SU-DHL-6 (cell line): ENCODE results near the gene PMFBP1.

Source experiments
- H2AFZ ChIP-seq: fragments of 200-600 bp; sonication (generic); 2 replicates; pipeline ENCODE4 v1.6.1; 2014; ENCODE audit warnings: low read depth, mild to moderate bottlenecking, moderate library complexity, mixed read lengths, antibody characterized with exemption, low read length; ENCODE audit not compliant: severe bottlenecking
- H3F3A ChIP-seq: fragments of 200-600 bp; shearing (Covaris generic); 2 replicates; pipeline ENCODE4 v1.6.0; 2016; ENCODE audit warnings: antibody characterized with exemption, mild to moderate bottlenecking; ENCODE audit not compliant: insufficient read depth
- H3K27ac ChIP-seq: fragments of 200-600 bp; sonication (generic); 2 replicates; pipeline ENCODE4 v1.5.1; 2016; ENCODE audit warnings: low read depth, mild to moderate bottlenecking, low read length, moderate library complexity, mixed read lengths
- H3K27me3 ChIP-seq: fragments of 200-600 bp; sonication (generic), shearing (Covaris generic); 2 replicates; pipeline ENCODE4 v1.6.0; 2014; ENCODE audit warnings: mild to moderate bottlenecking, low read length
- H3K36me3 ChIP-seq: fragments of 200-600 bp; sonication (generic); 2 replicates; pipeline ENCODE4 v1.6.1; 2014; ENCODE audit warnings: mild to moderate bottlenecking, low read length, mixed read lengths
- H3K4me2 ChIP-seq: fragments of 300-600, 200-600 bp; shearing (Covaris generic), sonication (generic); 2 replicates; pipeline ENCODE4 v1.6.0; 2014; ENCODE audit warnings: low read length, low read depth, mild to moderate bottlenecking; ENCODE audit not compliant: poor library complexity, severe bottlenecking
- H3K4me3 ChIP-seq: fragments of 200-600 bp; sonication (generic); 2 replicates; pipeline ENCODE4 v1.5.1; 2014; ENCODE audit warnings: antibody characterized with exemption, low read length, mild to moderate bottlenecking, mixed read lengths; ENCODE audit not compliant: insufficient read depth, poor library complexity, severe bottlenecking
- H3K79me2 ChIP-seq: fragments of 200-600 bp; sonication (generic); 2 replicates; pipeline ENCODE4 v1.6.1; 2014; ENCODE audit warnings: mild to moderate bottlenecking, low read length, moderate library complexity; ENCODE audit not compliant: insufficient read depth
- H3K9ac ChIP-seq: fragments of 200-600 bp; sonication (generic); 2 replicates; pipeline ENCODE4 v1.7.0; 2014; ENCODE audit warnings: mild to moderate bottlenecking, low read length
- H3K9me2 ChIP-seq: fragments of 200-600 bp; sonication (generic); replicated peaks from 2 replicates; pipeline ENCODE4 v1.6.1; 2014; ENCODE audit warnings: low read length; ENCODE audit not compliant: insufficient read depth
- H3K9me3 ChIP-seq: fragments of 200-600 bp; sonication (generic); 2 replicates; pipeline ENCODE4 v1.6.1; 2014; ENCODE audit warnings: low read length, mixed read lengths; ENCODE audit not compliant: insufficient read depth
- H4K20me1 ChIP-seq: fragments of 200-600 bp; sonication (generic); 2 replicates; pipeline ENCODE4 v1.6.1; 2014; ENCODE audit warnings: low read depth, mild to moderate bottlenecking, antibody characterized with exemption, low read length, moderate library complexity, mixed read lengths
- EZH2phosphoT487 ChIP-seq: fragments of 200-600 bp; sonication (generic), shearing (Covaris generic); conservative IDR thresholded peaks from 2 replicates; pipeline ENCODE4 v1.6.1; 2018; ENCODE audit warnings: mild to moderate bottlenecking, antibody characterized with exemption, low read length, moderate library complexity, mixed read lengths
- TF ChIP-seq, protein P1 (sequence below): fragments of 200-600 bp; sonication (generic); IDR thresholded peaks from one replicate; pipeline ENCODE4 v1.5.1; 2017; ENCODE audit warnings: antibody characterized with exemption, mild to moderate bottlenecking, low read length, moderate library complexity; ENCODE audit not compliant: insufficient read depth, poor library complexity, severe bottlenecking

PMFBP1 gene

DNA sequence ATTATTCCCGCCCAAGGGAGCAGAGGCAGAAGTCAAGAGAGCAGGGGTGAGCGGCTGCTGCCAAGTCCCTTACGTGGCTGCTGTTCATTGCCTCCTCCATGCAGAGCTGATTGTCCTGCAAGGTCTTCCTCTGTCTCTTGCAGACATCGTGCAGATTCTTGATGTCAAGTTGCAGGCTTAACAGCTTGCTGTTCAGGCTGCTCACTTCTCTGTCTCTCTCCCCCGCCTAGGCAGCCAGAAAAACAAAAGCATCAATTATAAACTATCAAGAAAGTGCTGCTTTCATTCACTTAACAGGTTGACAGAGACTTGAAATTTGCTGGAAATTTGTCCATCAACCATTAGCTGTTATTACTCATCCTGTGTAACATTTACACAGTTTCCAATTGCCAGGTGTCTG is 7.3 kb downstream of the PMFBP1 start:
- H3K9ac ChIP-seq: no peak overlapping the region
- no peaks in the 10 kb centered on the region for H3K79me2 ChIP-seq
- H3F3A ChIP-seq: no peaks in the 10 kb centered on the region
- H3K27ac ChIP-seq: no peak overlapping the region
- no peaks in the 10 kb centered on the region for H3K9me2 ChIP-seq
- no peak overlapping the region for H3K4me2 ChIP-seq
- H3K36me3 ChIP-seq: no peaks in the 10 kb centered on the region
- no peaks in the 10 kb centered on the region for H3K27me3 ChIP-seq
- no peaks in the 10 kb centered on the region for H3K9me3 ChIP-seq
- no peaks in the 10 kb centered on the region for H4K20me1 ChIP-seq
- TF ChIP-seq, protein P1, sequence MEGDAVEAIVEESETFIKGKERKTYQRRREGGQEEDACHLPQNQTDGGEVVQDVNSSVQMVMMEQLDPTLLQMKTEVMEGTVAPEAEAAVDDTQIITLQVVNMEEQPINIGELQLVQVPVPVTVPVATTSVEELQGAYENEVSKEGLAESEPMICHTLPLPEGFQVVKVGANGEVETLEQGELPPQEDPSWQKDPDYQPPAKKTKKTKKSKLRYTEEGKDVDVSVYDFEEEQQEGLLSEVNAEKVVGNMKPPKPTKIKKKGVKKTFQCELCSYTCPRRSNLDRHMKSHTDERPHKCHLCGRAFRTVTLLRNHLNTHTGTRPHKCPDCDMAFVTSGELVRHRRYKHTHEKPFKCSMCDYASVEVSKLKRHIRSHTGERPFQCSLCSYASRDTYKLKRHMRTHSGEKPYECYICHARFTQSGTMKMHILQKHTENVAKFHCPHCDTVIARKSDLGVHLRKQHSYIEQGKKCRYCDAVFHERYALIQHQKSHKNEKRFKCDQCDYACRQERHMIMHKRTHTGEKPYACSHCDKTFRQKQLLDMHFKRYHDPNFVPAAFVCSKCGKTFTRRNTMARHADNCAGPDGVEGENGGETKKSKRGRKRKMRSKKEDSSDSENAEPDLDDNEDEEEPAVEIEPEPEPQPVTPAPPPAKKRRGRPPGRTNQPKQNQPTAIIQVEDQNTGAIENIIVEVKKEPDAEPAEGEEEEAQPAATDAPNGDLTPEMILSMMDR: no peak
- TF ChIP-seq EZH2phosphoT487: no peak
- no peak overlapping the region for H3K4me3 ChIP-seq
- no peak overlapping the region for H2AFZ ChIP-seq

DNA sequence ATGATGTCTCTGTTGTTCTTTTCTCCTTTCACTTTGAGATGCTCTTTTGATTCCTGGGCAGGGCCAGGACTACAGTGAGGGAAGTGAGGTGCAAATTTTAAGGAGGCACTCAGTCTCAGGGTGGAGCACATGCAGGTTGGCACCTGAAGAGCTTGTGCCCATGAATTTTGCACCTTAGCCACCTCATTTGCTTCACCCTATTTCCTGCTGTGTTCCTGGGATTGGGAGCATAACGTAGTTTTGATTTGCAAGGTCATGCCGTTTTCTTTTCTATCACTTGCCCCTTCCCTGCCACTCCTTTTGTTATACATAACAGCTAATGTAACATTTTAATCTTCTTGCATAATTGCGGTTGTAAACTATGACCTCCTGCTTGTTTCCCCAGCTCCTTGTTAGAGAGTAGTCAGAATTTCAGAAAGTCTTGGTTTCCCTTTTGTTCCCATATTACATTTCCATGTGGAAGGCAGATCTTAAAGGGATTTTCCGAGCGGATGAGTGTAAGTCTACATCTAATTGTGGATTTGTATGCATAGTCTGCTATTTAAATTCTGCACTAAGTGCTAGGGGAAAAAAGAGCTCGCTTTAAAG is 9.8 kb downstream of the PMFBP1 start:
- Histone ChIP-seq H3K4me2 (no peak overlapping the region), H3K4me3 (no peak overlapping the region), H3K79me2 (no peaks in the 10 kb centered on the region), H3K27ac (no peak overlapping the region), H3K27me3 (no peaks in the 10 kb centered on the region), H3K9me3 (no peaks in the 10 kb centered on the region), H2AFZ (no peak overlapping the region), H3K9me2 (no peaks in the 10 kb centered on the region), H3F3A (no peaks in the 10 kb centered on the region), H4K20me1 (no peaks in the 10 kb centered on the region), H3K36me3 (no peaks in the 10 kb centered on the region), H3K9ac (no peak overlapping the region)
- TF ChIP-seq, protein P1: no peak
- no peak for TF ChIP-seq EZH2phosphoT487

DNA sequence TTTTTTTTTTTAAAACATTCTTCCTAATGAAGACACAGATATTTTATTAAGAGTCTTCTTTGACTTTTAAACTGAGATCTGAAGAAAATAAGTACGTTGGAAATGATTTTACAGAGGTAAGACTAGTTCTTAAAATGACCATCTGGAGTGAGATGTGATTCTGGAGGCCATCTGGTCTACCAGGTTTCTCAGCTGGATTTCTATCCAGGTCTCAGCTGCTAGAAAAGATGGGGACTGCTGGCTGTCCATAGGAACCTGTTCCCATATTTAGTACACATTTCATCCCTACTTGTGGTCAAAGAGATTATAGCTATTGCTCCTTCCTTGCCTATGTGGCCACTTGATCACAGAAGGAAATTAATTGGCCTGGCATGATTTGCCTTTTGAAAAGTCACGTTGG is 12.2 kb downstream of the PMFBP1 start:
- H3F3A ChIP-seq: no peaks in the 10 kb centered on the region

More for the DNA sequence above, 12.2 kb downstream of the PMFBP1 start:
- no peak overlapping the region for H3K4me3 ChIP-seq
- no peaks in the 10 kb centered on the region for H3K9me3 ChIP-seq
- TF ChIP-seq, protein P1: no peak
- TF ChIP-seq EZH2phosphoT487: no peak
- no peaks in the 10 kb centered on the region for H3K79me2 ChIP-seq
- no peak overlapping the region for H2AFZ ChIP-seq
- no peaks in the 10 kb centered on the region for H4K20me1 ChIP-seq
- no peaks in the 10 kb centered on the region for H3K9me2 ChIP-seq
- no peaks in the 10 kb centered on the region for H3K27me3 ChIP-seq
- no peak overlapping the region for H3K27ac ChIP-seq
- H3K9ac ChIP-seq: no peak overlapping the region
- no peaks in the 10 kb centered on the region for H3K36me3 ChIP-seq
- H3K4me2 ChIP-seq: no peak overlapping the region
